HL-60 (cell line): ENCODE measurements around the gene DIP2C.

Experiments used
- DNase-seq, 2 experiments: peaks; one replicate each; pipeline ENCODE4 v3.0.0-alpha.2; 2010 to 2020; ENCODE audit warnings: low read depth in 1 of 2, low spot score in 1 of 2
- H3K27ac ChIP-seq: fragments of 250-450 bp; sonication (Bioruptor Pico); replicated peaks from 2 replicates; pipeline ENCODE4 v1.5.1; 2020; ENCODE audit warnings: mild to moderate bottlenecking, moderate library complexity
- H3K27me3 ChIP-seq: fragments of 250-450 bp; sonication (Bioruptor Pico); 2 replicates; pipeline ENCODE4 v1.5.1; 2021; ENCODE audit warnings: mild to moderate bottlenecking, moderate library complexity; ENCODE audit not compliant: insufficient read depth, poor library complexity, severe bottlenecking
- H3K4me3 ChIP-seq: replicated peaks from 2 replicates; pipeline ENCODE4 v1.5.1; 2011; ENCODE audit warnings: mild to moderate bottlenecking, control low read depth, low read length; ENCODE audit not compliant: insufficient read depth
- GABPA ChIP-seq: IDR thresholded peaks from 2 replicates; pipeline ENCODE4 v1.6.1; 2012; ENCODE audit warnings: low read depth
- POLR2AphosphoS5 ChIP-seq: IDR thresholded peaks from 2 replicates; pipeline ENCODE4 v1.6.1; 2012; ENCODE audit warnings: low read depth
- REST ChIP-seq: IDR thresholded peaks from 2 replicates; pipeline ENCODE4 v1.6.1; 2012; ENCODE audit warnings: low read depth; ENCODE audit not compliant: insufficient replicate concordance
- SPI1 ChIP-seq: IDR thresholded peaks from 2 replicates; pipeline ENCODE4 v1.6.1; 2012; ENCODE audit warnings: low read depth, mild to moderate bottlenecking, borderline replicate concordance
- TF ChIP-seq, protein P1 (sequence below): IDR thresholded peaks from one replicate; pipeline ENCODE4 v1.5.1; 2011; ENCODE audit warnings: low read length, control low read depth, inconsistent platforms; ENCODE audit not compliant: insufficient read depth

The DIP2C gene

GRCh38 chr10:526651-527312, 162.7 kb downstream of the DIP2C start:
- TF ChIP-seq POLR2AphosphoS5 (no peak), REST (no peak), SPI1 (no peak)
- TF ChIP-seq, protein P1, sequence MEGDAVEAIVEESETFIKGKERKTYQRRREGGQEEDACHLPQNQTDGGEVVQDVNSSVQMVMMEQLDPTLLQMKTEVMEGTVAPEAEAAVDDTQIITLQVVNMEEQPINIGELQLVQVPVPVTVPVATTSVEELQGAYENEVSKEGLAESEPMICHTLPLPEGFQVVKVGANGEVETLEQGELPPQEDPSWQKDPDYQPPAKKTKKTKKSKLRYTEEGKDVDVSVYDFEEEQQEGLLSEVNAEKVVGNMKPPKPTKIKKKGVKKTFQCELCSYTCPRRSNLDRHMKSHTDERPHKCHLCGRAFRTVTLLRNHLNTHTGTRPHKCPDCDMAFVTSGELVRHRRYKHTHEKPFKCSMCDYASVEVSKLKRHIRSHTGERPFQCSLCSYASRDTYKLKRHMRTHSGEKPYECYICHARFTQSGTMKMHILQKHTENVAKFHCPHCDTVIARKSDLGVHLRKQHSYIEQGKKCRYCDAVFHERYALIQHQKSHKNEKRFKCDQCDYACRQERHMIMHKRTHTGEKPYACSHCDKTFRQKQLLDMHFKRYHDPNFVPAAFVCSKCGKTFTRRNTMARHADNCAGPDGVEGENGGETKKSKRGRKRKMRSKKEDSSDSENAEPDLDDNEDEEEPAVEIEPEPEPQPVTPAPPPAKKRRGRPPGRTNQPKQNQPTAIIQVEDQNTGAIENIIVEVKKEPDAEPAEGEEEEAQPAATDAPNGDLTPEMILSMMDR, result no peak
- H3K27me3 ChIP-seq, result no peaks in the 10 kb centered on the region
- no peak overlapping the region for H3K4me3 ChIP-seq
- DNase-seq, result no peak
- no peak overlapping the region for H3K27ac ChIP-seq

DNA sequence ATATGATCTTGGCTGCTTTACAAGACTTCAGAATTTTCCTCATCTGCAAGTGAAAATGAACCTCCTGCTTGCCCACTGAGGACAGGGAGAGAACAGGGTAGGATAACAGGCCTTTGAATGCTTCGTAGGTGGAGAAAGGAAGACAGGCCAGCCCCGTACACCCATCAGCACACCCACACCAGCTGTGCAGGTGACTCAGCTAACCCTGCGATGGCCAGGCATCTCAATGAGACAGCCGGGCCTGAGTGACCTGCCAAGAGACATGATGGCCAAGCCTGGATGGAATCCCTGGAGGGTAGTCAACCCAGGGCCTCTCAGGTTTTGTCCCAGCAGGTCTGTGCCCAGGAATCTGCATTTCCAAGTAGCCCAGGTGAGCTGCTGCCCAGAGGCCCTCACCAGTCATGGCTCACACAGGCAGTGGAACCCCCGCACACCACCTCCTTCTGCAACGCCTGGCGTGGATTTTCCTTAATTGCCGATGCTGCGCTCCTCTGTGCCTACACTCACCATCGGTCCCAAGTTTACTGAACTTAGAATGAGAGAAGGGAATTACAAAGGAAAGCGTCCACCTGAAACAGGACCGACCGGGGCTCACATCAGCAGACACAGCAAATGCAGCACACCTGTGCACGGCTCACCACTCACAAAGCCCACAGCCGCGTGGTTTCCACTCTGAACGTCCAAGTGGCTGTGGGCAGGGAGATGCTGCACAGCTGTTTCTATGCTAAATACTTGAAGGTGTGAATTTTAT, 163.7 kb downstream of the DIP2C start:
- H3K27me3 ChIP-seq, result no peaks in the 10 kb centered on the region
- TF ChIP-seq GABPA, result no peak
- TF ChIP-seq REST, result no peak
- TF ChIP-seq, protein P1, result no peak
- TF ChIP-seq SPI1, result no peak
- no peak for TF ChIP-seq POLR2AphosphoS5
- no peak overlapping the region for H3K27ac ChIP-seq
- no peak for DNase-seq
- H3K4me3 ChIP-seq, result no peak overlapping the region

DNA sequence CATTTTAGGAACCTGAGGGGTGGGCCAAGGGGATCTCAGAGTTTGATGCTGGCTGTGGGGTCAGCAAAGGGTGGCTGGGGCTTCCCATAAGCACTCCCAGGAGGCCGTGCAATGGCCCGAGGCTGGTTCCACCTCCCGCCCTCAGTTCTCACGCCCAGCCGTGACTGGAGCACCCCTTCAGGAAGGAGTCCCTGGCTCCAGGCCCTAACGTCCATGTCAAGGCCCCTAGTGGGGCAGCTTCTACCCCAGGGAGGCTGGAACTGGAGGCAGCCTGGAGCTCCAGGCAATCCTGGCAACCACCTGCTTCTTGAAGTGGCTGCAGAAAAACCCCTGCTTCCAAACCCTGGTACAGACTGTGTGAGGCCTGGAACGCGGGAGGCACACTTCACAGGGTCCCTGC, 165.5 kb downstream of the DIP2C start:
- H3K4me3 ChIP-seq, result no peak overlapping the region
- DNase-seq, result no peak
- TF ChIP-seq POLR2AphosphoS5 (no peak), GABPA (no peak), SPI1 (no peak), REST (no peak)
- TF ChIP-seq, protein P1, result no peak
- no peak overlapping the region for H3K27ac ChIP-seq
- H3K27me3 ChIP-seq, result no peaks in the 10 kb centered on the region
